ENCODE results near the gene RFNG. TPM values are rescaled to one million over a fixed set of nuclear protein-coding genes. Genes with fewer than 3 reads are reported as not detected.

The RFNG gene
- 30.0 TPM for total RNA-seq

- DNase-seq (ENCODE audit: low spot score) = peak; percentile 80
These were observed at the start of gene RFNG, which contains the start of gene GPS1 for GRCh38 chr17:82051776-82052637. Gene RFNG (minus strand): TSS chr17:82051811. CDS start chr17:82051766, 45 bp downstream. Gene GPS1 (plus strand): TSS chr17:82051898. CDS start chr17:82051932, 34 bp downstream.

GRCh38 chr17:82101301-82101715 is 49.7 kb upstream of the RFNG start:
- DNase-seq (ENCODE audit: low spot score) = no peak

GRCh38 chr17:82100502-82101298 is 49.1 kb upstream of the RFNG start:
- no peak for DNase-seq (ENCODE audit: low spot score)

GRCh38 chr17:82098939-82099763 is 47.5 kb upstream of the RFNG start:
- no peak for DNase-seq (ENCODE audit: low spot score)

GRCh38 chr17:82098169-82098938 is 46.7 kb upstream of the RFNG start, which contains the start of gene FASN:
Gene FASN (minus strand): TSS chr17:82098236. CDS start chr17:82096445, 1,791 bp downstream.
- peak; percentile 95 for DNase-seq (ENCODE audit: low spot score)

- no peak for DNase-seq (ENCODE audit: low spot score)
These were observed 46.2 kb upstream of the RFNG start for GRCh38 chr17:82097919-82098168.

- no peak for DNase-seq (ENCODE audit: low spot score)
These were observed 45.7 kb upstream of the RFNG start for GRCh38 chr17:82097184-82097918.

- no peak for DNase-seq (ENCODE audit: low spot score)
These were observed 45.1 kb upstream of the RFNG start for GRCh38 chr17:82096709-82097183.

GRCh38 chr17:82095777-82096708 is 44.4 kb upstream of the RFNG start:
- no peak for DNase-seq (ENCODE audit: low spot score)

- DNase-seq (ENCODE audit: low spot score) = no peak
These were observed 43.5 kb upstream of the RFNG start for GRCh38 chr17:82094931-82095776.

- DNase-seq (ENCODE audit: low spot score) = no peak
These were observed 41.6 kb upstream of the RFNG start for GRCh38 chr17:82092995-82093751.

GRCh38 chr17:82092628-82092994 is 41.0 kb upstream of the RFNG start:
- no peak for DNase-seq (ENCODE audit: low spot score)

GRCh38 chr17:82092094-82092586 is 40.5 kb upstream of the RFNG start:
- no peak for DNase-seq (ENCODE audit: low spot score)

GRCh38 chr17:82091264-82092066 is 39.9 kb upstream of the RFNG start:
- DNase-seq (ENCODE audit: low spot score) = no peak

GRCh38 chr17:82090549-82091263 is 39.1 kb upstream of the RFNG start:
- DNase-seq (ENCODE audit: low spot score) = no peak

Data from ureter (tissue), 1 donor.